ENCODE data around the gene EVL.

Gene EVL

DNA sequence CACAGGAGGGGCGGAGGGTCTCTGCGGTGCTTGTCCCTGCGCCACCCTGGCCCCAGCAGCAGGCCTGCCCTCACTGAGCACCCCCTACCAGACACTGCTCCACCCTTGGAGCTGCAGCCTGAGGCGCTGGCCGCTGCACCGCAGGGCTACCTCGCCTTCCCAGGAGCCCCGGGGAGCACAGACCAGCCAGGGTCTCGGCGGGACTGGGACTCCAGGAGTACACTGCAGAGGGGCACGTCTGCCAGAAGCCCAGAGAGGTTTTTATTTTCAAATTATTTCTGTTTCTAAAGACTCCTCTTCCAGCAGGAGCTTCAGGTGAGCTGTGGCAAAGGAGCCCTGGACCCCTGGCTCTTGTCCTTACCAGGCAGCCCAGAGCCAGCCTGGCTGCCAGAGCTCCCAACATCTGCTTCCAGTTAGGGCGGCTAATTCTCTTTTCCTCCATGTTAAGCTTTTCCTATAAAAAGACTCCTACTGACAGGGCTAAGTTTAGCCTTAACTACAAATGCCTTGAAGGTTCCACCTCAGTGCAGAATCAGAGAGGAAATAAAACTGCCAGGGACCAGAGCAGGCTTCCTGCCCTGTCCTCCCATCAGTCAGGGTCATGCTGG lies 67.8 kb downstream of the EVL start:
- no peak for FAIRE-seq

DNA sequence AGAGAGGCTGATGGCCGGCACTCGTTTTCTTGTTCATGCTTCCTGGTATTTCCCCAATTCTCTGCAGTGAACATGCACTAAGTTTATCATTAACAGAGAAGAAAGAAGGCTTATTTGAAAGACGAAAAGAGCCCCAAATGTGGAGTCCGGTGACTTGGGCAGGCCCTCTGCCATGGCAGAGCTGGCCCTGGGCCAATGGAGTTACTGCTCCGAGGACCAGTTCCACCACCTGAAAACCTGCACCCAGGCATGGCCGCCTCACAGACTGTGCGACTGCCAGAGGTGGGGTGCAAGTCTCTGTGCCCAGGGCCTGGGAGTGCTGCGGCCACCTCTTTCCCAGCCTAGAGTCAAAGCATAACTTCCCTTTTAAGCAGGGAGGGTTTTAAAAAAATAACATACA lies 69.4 kb downstream of the EVL start:
- FAIRE-seq = no peak

DNA sequence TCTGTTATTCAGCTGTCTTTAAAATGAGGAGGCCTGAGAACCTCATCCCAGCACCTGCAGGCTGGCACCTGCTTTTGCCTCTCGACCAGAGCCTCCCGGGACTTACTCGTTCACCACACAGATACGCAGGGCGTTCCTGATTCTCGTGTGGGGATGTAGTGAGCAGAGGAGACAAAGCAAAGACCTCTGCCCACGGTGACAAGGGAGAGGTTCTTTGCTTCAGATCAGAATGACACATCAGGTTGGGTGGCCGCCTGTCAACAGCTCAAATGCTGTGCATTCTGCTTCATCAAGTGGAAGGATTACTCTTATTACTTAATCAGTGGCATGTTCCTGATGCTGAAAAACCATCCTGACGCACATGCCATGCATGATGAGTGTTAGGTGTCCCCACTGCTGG lies 69.9 kb downstream of the EVL start:
- no peak for FAIRE-seq

DNA sequence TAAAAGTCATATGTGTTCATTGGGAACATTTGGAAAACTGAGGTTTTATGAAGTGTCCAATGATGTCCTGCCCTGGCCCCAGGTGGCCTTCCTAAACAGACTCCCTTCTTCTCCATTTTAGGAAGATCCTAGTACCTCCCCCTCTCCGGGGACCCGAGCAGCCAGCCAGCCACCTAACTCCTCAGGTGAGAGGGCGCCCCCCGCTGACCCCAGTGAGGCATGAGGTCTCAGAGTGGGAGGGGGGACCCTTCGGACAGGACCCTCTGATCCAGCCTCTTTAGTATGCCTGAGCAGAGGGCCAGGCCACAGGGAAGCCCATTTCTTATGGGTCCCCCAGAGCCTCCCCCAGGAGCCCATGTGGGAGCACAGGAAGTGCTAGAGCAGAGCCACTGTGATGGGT lies 70.6 kb downstream of the EVL start:
- no peak for FAIRE-seq

DNA sequence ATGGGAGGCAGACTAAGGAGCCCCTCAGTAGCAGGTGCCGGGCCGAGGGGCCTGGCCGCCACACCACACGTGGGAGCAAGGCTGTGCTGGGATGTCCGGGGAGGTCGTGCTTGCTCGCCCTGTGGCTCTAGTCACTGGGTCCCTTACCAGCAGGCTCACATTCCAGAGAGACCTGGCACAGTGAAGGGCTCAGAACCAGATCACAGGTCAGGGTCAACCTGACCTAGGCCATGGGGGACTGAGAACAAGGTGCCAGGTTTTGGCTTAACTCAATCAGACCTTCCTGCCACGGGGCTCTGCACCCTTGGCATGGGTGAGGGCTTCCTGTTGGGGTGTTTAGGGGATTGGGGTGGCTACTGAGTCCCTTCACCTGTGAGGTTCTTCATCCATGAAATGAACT lies 72.0 kb downstream of the EVL start:
- no peak for FAIRE-seq

DNA sequence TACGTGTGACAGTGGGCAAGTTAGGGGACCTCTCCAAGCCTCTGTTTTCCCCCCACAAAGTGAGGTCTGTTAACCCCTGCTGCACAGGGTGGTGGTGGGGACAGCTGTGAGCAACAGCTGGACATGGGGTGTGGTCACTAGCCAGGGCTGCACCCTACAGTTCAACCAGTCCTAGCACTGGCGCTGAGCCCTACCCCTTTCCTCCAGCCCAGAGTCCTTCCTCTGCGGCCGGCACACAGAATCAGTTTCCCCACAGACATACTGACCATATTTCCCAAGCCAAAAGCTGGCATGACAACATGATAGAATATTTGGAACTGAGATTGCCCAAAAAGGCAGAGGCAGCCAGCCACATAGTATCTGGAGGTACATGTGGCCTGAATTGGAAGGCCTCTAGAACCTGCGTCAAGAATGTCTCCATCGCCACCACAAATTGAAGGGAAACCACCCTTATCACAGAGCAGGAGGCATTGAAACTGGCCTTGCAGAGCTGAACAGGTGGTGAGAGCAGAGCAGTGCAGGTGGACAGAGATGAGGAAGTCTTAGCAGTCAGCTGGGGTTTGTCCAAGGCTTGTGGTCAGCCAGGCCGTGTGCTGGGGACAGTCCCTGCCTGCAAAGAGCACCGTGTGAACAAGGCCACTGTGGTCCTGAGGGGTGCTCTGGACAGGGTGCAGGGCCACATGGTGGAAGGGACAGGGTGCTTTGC lies 73.0 kb downstream of the EVL start:
- no peak for FAIRE-seq

DNA sequence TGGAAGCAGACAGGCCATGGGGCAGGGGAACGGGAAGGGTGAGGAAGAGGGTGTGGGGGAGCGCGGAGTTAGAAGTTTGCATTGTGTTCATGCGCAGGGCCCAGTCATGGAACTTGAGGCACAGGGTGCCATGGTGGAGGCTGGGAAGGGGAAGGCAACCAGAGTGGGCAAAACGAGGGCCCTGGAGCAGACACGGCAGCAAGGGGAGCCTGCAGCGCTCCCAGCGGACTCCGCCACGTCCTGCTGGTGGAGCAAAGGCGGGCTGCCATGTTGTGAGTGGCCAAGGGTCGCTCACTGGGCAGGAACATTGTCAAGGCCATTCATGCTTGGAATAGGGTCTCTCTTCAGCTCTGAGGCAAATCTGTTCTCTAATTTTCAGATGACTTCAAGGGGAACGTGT lies 73.7 kb downstream of the EVL start:
- no peak for FAIRE-seq

DNA sequence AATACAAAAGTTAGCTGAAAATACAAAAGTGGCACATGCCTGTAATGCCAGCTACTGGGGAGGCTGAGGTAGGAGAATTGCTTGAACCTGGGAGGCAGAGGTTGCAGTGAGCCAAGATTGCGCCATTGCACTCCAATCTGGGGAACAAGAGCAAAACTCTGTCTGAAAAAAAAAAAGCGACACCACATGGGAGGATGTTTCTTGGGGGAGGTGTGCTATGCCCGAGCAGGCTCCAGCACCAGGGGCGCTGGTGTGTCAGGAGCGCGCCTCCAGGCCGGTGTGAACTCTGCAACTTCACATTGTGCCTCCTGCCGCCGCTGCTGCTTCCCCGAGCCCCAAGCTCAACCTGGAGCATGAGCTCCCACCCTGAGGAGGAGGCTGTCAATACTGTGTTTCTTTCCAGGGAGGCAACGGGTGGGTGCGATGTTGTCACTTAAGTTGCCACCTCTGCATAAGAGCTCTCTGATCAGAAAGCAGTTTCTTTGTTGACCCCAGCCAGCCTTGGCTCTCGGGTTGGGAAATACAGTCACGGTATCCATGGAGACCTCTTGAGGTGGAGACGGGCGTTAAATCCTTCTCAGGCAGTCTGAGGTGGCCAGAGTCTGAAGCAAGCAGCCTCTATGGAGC lies 75.3 kb downstream of the EVL start:
- no peak for FAIRE-seq

DNA sequence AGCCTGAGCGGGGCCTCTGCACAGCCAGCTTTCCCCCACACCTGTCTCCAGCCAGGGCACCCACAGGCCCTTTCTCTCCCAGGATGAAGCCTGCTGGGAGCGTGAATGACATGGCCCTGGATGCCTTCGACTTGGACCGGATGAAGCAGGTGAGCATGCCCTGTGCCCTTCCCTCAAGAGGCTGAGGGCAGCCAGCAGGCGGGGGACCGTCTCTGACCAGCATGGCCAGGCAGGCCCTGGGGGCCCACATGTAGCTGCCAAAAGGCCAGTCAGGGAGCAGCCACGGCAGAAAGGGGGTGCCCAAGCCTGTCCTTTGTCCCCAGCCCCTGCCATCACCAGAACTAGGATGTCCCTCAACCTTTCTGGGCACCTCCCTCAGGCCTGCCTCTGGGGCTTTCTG lies 75.9 kb downstream of the EVL start:
- FAIRE-seq = no peak

DNA sequence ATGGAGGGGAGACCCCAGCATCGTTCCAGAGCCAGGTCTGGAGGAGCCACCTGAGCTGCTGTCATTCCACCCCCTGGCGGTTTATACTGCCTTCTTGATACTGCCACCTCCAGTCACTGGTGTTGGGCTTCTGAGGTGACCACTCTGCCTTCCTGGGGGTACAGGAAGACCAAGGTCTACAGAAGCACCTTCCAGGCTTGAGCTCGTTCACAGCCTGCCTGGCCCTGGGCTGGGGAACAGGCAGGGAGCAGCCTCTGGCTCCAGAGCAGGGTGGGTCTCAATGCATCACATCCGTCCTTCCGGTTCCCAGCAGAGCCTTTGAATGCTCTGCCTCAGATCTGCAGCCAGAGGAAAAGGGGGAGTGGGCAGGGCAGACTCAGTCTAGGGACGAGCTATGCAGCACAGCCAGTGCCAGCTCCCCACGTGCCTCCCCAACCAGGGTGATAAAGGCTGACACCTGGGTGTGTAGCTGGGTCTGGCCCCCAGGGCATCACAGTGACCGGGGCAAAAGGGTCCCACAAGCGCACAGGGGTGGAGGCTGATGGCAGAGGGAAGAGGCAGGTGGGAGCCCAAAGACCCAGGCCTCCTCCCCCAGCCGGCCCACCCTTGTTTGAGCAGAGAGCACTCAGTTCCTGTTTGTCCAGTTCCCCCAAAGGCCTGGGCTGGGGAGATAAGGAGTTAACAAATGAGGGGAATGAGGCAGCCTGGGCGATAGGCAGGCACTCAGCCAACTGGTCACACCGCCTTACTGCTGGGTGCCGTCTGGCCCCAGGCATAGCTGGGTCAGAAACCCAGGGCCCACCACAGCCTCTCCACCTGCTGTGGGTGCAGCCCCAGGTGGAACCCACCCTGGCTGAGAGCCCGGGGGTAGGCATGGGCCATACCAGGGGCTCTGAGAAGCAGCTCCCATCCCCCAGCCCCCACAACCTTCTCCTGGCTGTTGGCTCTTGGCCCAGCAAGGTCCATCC lies 77.1 kb downstream of the EVL start:
- FAIRE-seq = no peak

DNA sequence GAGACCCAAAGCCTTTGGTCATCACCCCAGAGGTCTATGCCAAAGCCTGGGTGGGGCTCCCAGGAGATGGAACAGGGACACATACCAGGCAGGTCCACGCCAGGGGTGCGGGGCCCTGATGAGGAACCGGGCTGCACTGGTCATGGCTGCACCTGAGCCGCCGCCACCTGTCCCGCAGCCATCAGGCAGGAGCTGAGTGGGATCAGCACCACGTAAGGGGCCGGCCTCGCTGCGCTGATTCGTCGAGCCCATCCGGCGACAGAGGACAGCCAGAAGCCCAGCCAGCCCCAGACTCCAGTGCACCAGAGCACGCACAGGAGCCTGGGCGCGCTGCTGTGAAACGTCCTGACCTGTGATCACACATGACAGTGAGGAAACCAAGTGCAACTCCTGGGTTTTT lies 78.3 kb downstream of the EVL start:
- no peak for FAIRE-seq

DNA sequence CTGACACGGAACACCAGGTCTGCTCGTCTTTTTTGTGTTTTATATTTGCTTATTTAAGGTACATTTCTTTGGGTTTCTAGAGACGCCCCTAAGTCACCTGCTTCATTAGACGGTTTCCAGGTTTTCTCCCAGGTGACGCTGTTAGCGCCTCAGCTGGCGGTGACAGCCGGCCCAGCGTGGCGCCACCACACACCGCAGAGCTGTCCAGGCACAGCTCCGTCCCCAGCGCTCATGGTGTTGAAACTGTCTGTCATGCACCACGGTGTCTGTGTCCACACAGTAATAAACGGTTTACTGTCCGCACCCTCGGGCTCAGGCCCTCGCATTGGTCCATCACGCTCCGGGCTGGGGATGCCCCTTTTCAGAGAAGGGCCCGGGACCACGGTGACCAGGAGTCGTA lies 78.7 kb downstream of the EVL start:
- no peak for FAIRE-seq

DNA sequence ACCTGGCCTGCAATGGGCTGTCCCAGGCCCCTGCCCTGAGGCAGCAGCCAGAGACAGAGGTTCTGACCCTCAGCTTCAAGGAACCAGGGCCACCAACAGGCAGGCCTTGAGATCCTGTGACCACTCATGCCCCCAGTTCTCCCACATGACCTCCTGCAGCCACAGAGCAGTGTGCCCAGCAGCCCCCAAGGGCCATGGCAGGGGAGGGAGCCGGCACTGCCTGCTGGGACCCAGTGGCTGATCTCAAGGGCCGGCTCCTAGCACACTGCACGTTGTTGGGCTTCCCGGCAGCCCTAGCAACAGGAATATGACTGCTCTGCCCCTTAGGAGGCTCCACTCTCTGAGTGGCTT lies 79.4 kb downstream of the EVL start:
- FAIRE-seq = no peak

DNA sequence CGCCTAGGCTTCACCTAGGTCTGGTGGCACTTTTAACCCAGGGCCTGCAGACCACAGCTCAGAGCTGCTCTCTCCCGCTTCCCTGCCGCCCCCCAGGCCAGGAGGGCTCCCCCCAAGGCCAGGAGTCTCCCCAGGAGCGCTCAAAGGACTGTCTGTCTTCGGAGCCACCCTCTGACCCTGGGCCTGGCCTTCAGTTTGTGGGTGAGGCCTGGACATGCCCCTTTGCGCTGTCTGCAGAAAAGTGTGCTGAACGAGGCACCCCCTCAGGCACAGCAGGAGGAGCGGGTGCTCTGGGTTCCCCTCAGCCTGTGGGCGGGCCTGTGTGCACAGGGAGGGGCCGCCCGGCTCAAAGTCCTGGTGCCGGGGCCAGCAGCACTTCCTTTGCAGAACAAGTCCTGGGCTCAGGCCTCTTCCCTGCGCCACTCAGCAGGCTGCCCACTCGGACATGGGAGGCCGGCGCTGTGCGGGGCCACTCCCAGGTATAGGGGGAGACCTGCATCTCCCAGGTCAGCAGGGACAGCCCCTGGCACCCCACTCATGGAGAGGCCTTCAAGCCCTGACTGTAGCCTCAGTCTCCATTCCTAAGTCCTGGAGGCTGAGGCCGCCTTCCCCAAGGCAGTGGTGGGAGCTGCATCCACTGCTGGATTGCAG lies 79.9 kb downstream of the EVL start:
- no peak for FAIRE-seq

DNA sequence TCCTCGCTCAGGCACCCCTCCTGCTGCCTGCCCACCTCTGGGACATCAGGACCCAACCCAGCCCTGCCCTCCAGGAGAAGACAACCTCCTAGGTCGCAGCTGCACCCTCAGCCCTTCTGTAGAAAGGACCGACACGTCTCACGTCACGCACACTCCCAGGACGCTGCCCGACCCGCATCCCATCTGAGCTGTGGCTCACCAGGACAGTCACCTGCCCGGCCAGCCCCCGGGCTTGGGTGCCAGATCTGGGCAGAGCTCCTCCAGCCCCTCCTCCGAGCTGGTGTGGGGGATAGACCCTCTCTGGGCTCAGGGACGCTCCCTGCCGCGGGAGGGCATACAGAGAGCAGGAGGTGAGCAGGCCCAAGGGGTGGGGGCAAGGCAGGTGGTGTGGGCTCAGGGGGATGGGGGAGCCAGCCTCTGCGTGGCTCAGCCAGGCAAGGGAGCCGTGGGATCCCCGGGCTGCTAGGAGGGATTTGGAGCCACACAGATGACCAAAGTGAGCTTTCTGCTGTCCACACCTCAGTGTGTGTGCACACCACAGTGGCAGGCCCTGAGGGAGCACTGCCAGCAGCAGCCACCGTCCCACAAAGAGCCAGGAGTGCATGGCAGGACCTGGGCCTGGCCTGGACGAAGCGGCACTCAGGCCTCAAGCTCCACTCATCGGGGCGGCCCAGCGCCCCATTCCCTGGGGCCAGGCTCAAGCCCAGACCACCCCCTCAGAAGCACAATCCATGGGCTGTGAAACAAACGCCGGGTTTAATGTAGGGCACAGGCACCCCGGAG lies 80.7 kb downstream of the EVL start:
- FAIRE-seq = no peak

DNA sequence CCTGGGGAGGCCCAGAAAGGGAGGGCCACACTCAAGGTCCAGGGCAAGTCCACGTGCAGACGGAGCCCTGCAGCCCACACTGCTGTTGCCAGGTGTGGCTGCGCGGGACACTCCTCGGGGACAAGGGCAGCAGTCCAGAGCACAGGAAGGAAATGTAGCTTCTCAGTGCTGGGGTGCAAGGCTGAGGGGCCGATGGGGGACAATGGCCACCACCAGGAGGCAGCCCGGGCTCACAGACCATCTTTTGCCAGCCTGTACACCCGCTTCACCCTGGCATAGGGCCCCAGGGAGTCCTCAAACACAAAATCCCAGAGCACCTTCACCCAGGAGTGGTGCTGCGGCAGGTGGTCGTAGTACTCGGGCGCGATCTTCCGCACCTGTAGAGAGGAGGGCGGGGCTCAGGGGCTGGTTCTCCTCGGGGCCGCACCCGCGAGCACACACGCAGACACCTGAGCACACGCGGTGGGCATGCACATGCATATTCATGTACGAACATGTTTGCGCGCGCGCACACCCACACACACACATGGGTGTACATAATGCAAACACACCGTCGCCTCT lies 81.4 kb downstream of the EVL start:
- FAIRE-seq = no peak

DNA sequence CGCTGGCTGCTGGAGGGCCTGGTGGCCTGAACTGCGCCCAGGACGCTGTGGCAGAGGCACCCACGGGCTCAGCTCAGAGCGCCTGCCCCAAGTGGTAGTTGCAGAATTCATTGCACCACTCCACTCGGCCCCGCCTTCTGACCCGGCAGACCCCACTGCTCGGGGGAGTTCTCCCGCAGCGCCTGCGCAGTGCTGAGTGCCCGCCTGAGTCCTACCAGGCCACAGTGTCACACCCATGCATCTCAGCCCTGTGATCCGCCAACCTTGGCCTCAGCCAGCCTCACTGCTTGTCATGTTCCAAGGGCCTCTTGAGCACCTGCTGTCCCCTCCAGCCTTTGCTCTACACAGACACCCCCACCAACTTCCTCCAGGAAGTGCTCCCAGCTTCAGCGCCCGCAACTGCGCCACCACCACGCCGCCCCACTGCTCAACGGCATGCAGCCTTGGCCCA lies 82.0 kb downstream of the EVL start:
- FAIRE-seq = no peak

DNA sequence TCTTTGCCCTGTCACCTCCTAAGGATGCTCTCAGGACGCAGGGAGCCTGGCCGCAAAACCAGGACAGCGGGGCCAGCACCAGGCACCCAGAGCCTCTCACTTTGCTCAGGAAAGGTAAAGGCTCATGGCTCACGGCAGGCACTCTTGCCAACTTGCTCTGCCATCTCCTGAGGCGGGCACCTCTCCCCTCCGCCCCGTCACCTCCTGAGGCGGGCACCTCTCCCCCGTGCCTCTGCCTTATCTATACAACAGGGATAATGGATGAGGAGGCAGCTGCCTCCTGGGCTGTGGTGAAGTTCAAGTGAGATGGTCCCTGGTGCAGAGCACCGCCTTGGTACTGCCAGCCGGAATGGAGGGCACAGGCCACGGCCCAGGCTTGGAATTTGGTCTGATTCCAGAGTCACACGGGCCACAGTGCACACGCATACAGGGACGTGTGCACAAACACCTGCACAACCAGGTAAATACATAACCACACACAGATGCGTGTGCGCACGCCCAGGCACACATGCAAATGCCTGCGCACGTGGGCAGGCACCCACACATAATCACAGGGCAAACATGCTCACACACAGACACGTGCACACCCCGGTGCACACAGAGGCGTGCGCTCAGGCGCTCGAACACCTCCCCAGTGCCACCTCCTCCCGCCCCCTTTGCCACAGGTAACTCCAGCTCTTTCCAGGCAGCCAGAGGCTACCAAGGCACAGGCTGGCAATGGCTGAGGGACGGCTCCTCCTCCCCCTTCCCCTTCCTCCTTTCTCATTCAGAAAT lies 82.7 kb downstream of the EVL start:
- FAIRE-seq = no peak

DNA sequence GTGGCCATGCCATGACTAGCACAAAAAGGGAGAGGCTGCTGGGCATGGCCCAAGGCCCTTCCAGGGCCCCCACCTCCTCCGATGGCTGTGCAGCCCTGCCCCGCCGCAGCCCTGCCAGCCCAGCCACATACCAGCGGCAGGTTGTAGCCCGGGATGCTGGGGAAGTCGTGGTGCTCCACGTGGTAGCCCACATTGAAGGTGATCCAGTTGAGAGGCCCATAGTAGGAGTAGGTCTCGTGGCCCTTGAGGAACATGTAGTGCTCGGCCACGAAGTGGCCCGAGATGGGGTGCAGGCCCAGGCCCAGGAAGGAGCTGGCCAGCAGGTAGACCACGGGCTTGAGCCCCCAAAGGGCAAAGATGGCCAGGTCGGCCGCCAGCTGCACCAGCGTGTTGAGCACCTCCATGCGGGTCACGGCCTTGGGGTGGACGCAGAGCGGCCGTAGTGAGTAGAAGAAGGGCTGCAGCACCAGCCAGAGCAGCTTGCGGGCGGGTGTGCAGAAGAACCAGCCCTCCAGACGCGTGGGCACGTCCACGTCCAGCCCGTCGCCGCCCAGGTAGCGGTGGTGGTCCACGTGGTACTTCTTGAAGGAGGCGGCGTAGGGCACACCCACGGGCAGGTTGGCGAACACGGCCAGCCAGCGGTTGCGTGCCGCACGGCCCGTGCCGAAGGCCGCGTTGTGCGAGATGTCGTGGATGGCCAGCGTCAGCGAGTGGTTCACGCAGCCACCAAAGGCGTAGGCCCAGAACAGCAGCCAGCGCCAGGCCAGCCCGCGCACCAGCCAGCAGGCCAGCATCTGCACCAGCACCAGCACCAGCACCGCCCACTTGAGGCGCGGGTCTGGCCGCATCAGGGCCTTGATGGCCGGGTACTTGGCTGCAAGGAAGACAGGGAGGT lies 83.9 kb downstream of the EVL start:
- no peak for FAIRE-seq

All from G401.6 (cell line).